Right lobe of liver (tissue), 6 donors: Measurements from ENCODE around the gene TMEM87A. TPM values are rescaled to one million over a fixed set of nuclear protein-coding genes. Genes with fewer than 3 reads are reported as not detected.
A peak's percentile ranks its signal among the peaks of the same experiment; 100 is the strongest.
"Not testable (repeated sequence)": the region's sequence is repeated elsewhere in the genome, so short reads cannot be mapped to it uniquely, and the experiment has no call there.

Source experiments
- ATAC-seq, 4 donors: fragments of 200-7000 bp; cut with Tn5 transposase; one replicate each; pipeline ENCODE4 v1.9.1; 2020; ENCODE audit warnings: mild to moderate bottlenecking in 4 of 4, moderate library complexity in 4 of 4
- DNase-seq, 3 donors: peaks; one replicate each; pipeline ENCODE4 v3.0.0-alpha.2; 2020
- H3K27ac ChIP-seq, 3 donors: fragments of 200-600 bp; one replicate each; pipeline ENCODE4 v1.8.0; 2022
- H3K27me3 ChIP-seq, 2 donors: fragments of 200-600 bp; one replicate each; pipeline ENCODE4 v1.8.0; 2022
- H3K36me3 ChIP-seq, 4 donors: fragments of 200-600 bp; sonication (generic) in 1 of 4; one replicate each; pipeline versions ENCODE4 v1.5.1 to v1.8.0; 2017 to 2022; ENCODE audit warnings: control low read depth in 1 of 4
- H3K4me1 ChIP-seq, 4 donors: fragments of 200-600 bp; sonication (generic) in 1 of 4; one replicate each; pipeline versions ENCODE4 v1.5.1 to v1.8.0; 2017 to 2022; ENCODE audit warnings: control low read depth in 1 of 4
- H3K4me3 ChIP-seq, 3 donors: fragments of 200-600 bp; one replicate each; pipeline ENCODE4 v1.8.0; 2022
- H3K9me3 ChIP-seq, 4 donors: fragments of 200-600 bp; sonication (generic) in 1 of 4; one replicate each; pipeline versions ENCODE4 v1.5.1 to v1.8.0; 2017 to 2022; ENCODE audit warnings: control low read depth in 1 of 4
- POLR2A ChIP-seq: fragments of 450-650 bp; IDR thresholded peaks from one replicate; pipeline ENCODE4 v1.6.1; 2017; ENCODE audit warnings: antibody characterized with exemption, mild to moderate bottlenecking
- WGBS: methylation state at CpG from one replicate; pipeline ENCODE4 v1.1.6; 2018; ENCODE audit warnings: low coverage, low lambda C conversion rate; ENCODE audit not compliant: insufficient coverage; ENCODE audit errors: missing lambda C conversion rate; 5-methylcytosine and 5-hydroxymethylcytosine counted together
- intact Hi-C, 2 donors: fragments of 100-400 bp; cut with DNase I; formaldehyde crosslinking; loops; one replicate each; pipeline versions ENCODE4 v1.11.2 to v1.14.1; 2022
- long read RNA-seq: library from polyadenylated mRNA; unstranded; transcript quantifications from one replicate; pipeline ENCODE4 v2.0.0, GENCODE V29; 2019
- total RNA-seq, 6 experiments: library from RNA; depleted of rRNA in 2 of 6; stranded (reverse); fragments of >200 nt in 2 of 6; fragmentation: NEBNext Ultra II Directional in 3 of 6; extraction: Animal tissue kit (Norgen Biotek cat#: 25700) in 3 of 6; gene quantifications; one replicate each; pipeline versions ENCODE4 v1.1.0 to v1.2.4, GENCODE V29; 2016 to 2023
- TF ChIP-seq, protein P1 (sequence below), 4 donors: fragments of 200-600 bp in 3 of 4; fragments of 450-650 bp in 1 of 4; IDR thresholded peaks; one replicate each; pipeline versions ENCODE4 v1.5.1 to v1.8.0; 2016 to 2022; ENCODE audit warnings: antibody characterized with exemption in 4 of 4, mild to moderate bottlenecking in 2 of 4
- donor health status: DM: no; HTN: yes; CAD: no.
- donor health status: DM: no; HTN: no; CAD: no.
- donor health status: DM: no; HTN: no; CAD: no.
- donor health status: DM: no; HTN: yes; CAD: no.
- donor health status: DM: no; HTN: yes; CAD: no.

Gene TMEM87A, protein sequence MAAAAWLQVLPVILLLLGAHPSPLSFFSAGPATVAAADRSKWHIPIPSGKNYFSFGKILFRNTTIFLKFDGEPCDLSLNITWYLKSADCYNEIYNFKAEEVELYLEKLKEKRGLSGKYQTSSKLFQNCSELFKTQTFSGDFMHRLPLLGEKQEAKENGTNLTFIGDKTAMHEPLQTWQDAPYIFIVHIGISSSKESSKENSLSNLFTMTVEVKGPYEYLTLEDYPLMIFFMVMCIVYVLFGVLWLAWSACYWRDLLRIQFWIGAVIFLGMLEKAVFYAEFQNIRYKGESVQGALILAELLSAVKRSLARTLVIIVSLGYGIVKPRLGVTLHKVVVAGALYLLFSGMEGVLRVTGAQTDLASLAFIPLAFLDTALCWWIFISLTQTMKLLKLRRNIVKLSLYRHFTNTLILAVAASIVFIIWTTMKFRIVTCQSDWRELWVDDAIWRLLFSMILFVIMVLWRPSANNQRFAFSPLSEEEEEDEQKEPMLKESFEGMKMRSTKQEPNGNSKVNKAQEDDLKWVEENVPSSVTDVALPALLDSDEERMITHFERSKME
- 10 to 100 TPM; 12.9 to 22.4 (median 15.7) TPM for total RNA-seq
- long read RNA-seq, partial matches to known transcripts: 1 of 5 reads
- long read RNA-seq, other reads (novel, unspliced or antisense): 1 of 5 reads

DNA sequence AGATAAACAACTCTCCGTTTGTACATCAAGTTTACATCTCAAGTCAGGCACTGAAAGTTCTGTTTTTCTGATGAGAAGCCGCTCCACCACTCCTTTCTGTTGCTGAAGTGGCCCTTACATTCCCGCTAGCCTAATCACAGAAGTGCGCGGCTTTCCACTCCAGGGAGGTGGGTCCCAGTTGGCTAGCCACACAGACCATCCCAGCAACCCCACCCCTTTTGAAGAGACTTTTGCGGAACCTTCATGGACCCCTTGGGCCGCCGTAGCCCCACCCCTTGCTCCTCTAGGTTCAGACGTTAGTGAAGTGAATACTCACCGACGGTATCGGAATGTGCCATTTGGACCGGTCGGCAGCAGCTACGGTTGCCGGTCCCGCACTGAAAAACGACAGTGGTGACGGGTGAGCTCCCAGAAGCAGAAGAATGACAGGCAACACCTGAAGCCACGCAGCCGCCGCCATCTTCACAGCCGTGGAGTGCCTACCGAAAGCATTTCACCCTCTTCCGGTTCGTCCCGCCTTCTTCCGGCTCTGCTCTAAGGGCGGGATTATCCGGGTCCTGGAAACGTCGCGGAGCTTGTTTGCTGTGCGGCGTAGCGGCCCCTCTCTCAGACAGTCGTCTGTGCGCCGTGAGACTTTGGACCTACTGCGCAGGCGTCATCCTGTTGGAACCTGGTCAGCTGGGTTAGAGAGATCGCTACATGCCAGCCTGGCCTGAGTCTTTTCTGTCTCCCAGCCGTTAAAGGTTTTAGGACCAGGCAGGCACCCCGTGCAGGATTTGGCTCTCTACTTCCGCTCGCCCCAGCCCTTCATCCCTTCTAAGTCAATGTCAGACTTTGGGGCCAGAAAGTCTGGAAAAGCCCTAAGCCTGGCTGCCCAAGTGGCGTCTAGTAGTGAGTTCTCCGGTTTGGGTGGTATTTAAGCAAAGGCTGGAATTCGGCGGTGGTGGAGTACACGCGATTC is at the start of gene TMEM87A, which contains the start of gene GANC:
Gene TMEM87A, minus strand, starts transcription at position 495 of the 961 bp plus-strand sequence. Its CDS starts 35 bp downstream, at position 460.
Gene GANC, plus strand, starts transcription at position 263 of the 961 bp plus-strand sequence. CDS start 1,281 bp downstream, outside the sequence.
- intact Hi-C loops: no loop called here
- Histone ChIP-seq H3K9me3 (no peaks in the 10 kb centered on the region), H3K36me3 (no peaks in the 10 kb centered on the region), H3K4me1 (peaks cover 0 to 35% (median 12%) of the 10 kb centered on the region in 4 donors), H3K4me3 (peak within 1 kb of the TSS; percentile 61 to 78 (median 74)), H3K27me3 (no peaks in the 10 kb centered on the region), H3K27ac (peak within 1 kb of the TSS; percentile 96 to 99 (median 96))
- TF ChIP-seq POLR2A: peak; percentile 92
- TF ChIP-seq, protein P1, sequence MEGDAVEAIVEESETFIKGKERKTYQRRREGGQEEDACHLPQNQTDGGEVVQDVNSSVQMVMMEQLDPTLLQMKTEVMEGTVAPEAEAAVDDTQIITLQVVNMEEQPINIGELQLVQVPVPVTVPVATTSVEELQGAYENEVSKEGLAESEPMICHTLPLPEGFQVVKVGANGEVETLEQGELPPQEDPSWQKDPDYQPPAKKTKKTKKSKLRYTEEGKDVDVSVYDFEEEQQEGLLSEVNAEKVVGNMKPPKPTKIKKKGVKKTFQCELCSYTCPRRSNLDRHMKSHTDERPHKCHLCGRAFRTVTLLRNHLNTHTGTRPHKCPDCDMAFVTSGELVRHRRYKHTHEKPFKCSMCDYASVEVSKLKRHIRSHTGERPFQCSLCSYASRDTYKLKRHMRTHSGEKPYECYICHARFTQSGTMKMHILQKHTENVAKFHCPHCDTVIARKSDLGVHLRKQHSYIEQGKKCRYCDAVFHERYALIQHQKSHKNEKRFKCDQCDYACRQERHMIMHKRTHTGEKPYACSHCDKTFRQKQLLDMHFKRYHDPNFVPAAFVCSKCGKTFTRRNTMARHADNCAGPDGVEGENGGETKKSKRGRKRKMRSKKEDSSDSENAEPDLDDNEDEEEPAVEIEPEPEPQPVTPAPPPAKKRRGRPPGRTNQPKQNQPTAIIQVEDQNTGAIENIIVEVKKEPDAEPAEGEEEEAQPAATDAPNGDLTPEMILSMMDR (IDR thresholded peaks at IDR 0.05): peak in 2 of 4 donors; percentile 5 to 12
- DNase-seq (peak; percentile 96 to 99 (median 99)), ATAC-seq (peak; percentile 90 to 97 (median 94))
- 0% methylated on average over 19 of the region's 52 CpGs for WGBS

DNA sequence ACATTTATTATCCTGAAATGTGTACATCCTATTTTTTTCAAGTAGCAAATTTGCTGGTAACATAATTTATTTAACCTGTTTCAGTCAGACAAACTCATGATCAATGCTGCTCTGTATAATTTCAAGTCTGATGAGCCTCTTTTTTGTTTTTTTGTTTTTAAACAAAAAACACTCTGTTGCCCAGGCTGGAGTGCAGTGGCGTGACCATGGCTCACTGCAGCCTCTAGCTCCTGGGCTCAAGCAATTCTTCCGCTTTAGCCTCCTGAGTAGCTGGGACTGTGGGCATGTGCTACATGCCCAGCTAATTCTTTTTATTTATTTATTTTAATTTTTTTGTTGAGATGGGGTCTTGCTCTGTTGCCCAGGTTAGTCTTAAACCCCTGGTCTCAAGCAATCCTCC is 46.0 kb upstream of the TMEM87A start:
- ATAC-seq (no peak), DNase-seq (no peak)
- no peak overlapping the region for H3K4me3 ChIP-seq
- intact Hi-C loops: no loop called here
- TF ChIP-seq, protein P1 (IDR thresholded peaks at IDR 0.05): no peak
- TF ChIP-seq POLR2A: no peak
- no peaks in the 10 kb centered on the region for H3K9me3 ChIP-seq
- 96% methylated on average over 2 of the region's 2 CpGs for WGBS
- H3K27ac ChIP-seq: no peak overlapping the region
- no peaks in the 10 kb centered on the region for H3K36me3 ChIP-seq
- H3K27me3 ChIP-seq: no peaks in the 10 kb centered on the region
- H3K4me1 ChIP-seq: peaks cover 0 to 10% (median 0%) of the 10 kb centered on the region in 4 donors

DNA sequence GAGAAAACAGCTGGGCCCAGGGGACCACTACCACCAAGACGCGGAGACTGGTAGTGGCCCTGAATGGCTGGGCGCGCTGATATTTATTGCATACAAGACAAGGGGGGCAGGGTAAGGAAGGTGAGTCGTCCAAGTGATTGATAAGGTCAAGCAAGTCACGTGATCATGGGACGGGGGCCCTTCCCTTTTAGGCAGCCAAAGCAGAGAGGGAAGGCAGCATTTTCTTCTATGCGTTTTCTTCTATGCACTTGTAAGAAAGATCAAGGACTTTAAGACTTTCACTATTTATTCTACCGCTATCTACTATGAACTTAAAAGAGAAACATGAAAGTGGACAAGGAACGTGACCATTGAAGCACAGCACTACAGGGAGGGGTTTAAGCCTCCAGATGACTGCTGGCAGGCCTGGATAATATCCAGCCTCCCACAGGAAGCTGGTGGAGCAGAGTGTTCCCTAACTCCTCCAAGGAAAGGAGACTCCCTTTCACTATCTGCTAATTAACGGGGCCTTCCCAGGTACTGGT is 43.1 kb upstream of the TMEM87A start:
- H3K9me3 ChIP-seq, H3K36me3 ChIP-seq, intact Hi-C loops, H3K27ac ChIP-seq, ATAC-seq, DNase-seq, H3K4me3 ChIP-seq, H3K27me3 ChIP-seq: not testable (repeated sequence)
- peaks cover 0 to 12% (median 0%) of the 10 kb centered on the region in 4 donors for H3K4me1 ChIP-seq
- WGBS: 71% methylated on average over 9 of the region's 11 CpGs

DNA sequence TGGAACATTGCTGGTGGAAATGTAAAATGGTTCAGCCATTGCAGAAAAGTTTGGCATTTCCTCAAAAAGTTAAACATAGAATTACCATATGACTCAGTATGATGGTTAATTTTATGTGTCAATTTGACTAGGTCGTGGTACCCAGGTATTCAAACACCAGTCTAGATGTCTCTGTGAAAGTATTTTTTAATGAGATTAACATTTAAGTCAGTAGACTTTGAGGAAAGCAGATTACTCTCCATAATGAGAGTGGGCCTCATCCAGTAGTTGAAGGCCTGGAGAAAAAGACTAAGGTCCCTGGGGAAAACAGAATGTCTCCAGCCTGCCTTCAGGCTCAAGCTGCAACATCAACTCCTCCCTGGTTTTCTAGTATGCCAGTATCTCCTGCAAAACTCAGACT is 42.3 kb upstream of the TMEM87A start:
- WGBS: 93% methylated on average over 1 of the region's 1 CpG

More for the DNA sequence above, 42.3 kb upstream of the TMEM87A start:
- no peak overlapping the region for H3K27ac ChIP-seq
- peaks cover 0 to 12% (median 0%) of the 10 kb centered on the region in 4 donors for H3K4me1 ChIP-seq
- ATAC-seq (no peak), DNase-seq (no peak)
- no peaks in the 10 kb centered on the region for H3K9me3 ChIP-seq
- no peak overlapping the region for H3K4me3 ChIP-seq
- TF ChIP-seq, protein P1 (IDR thresholded peaks at IDR 0.05): no peak
- TF ChIP-seq POLR2A: no peak
- peaks cover 0 to 10% (median 6%) of the 10 kb centered on the region in 4 donors for H3K36me3 ChIP-seq
- intact Hi-C loops: no loop called here
- H3K27me3 ChIP-seq: no peaks in the 10 kb centered on the region
